Neural cell (in vitro differentiated cells): ENCODE results near the gene SETBP1. TPM values are rescaled to one million over a fixed set of nuclear protein-coding genes. Genes with fewer than 3 reads are reported as not detected.

ENCODE experiments used
- H2AFZ ChIP-seq: fragments of 200-600, 300-800 bp; sonication (generic), shearing (Covaris generic); 2 replicates; pipeline ENCODE4 v1.6.0; 2014; ENCODE audit warnings: low read depth, mild to moderate bottlenecking, antibody characterized with exemption, low read length, moderate library complexity
- H3F3A ChIP-seq: fragments of 200-600 bp; shearing (Covaris generic); 2 replicates; pipeline ENCODE4 v1.6.1; 2016; ENCODE audit warnings: mild to moderate bottlenecking, moderate library complexity, mixed read lengths, antibody characterized with exemption, low read length; ENCODE audit not compliant: insufficient read depth, poor library complexity, severe bottlenecking
- H3K27ac ChIP-seq: fragments of 200-600, 300-800 bp; sonication (generic), shearing (Covaris generic); 2 replicates; pipeline ENCODE4 v1.5.1; 2014; ENCODE audit warnings: mild to moderate bottlenecking, low read length, moderate library complexity
- H3K27me3 ChIP-seq: fragments of 300-800, 200-600 bp; sonication (generic), shearing (Covaris generic); 2 replicates; pipeline ENCODE4 v1.6.0; 2014; ENCODE audit warnings: mild to moderate bottlenecking, low read depth, low read length, moderate library complexity; ENCODE audit not compliant: insufficient read depth
- H3K36me3 ChIP-seq: fragments of 300-800, 200-600 bp; sonication (generic), shearing (Covaris generic); 2 replicates; pipeline ENCODE4 v1.5.1; 2014; ENCODE audit warnings: mild to moderate bottlenecking, antibody characterized with exemption, low read length, moderate library complexity; ENCODE audit not compliant: insufficient read depth
- H3K4me2 ChIP-seq: fragments of 300-800, 200-600 bp; sonication (generic), shearing (Covaris generic); 2 replicates; pipeline ENCODE4 v1.6.0; 2014; ENCODE audit warnings: mild to moderate bottlenecking, low read length
- H3K4me3 ChIP-seq: fragments of 300-800, 200-600 bp; sonication (generic), shearing (Covaris generic); 2 replicates; pipeline ENCODE4 v1.5.1; 2014; ENCODE audit warnings: mild to moderate bottlenecking, low read length, moderate library complexity
- H3K79me2 ChIP-seq: fragments of 200-600 bp; shearing (Covaris generic); replicated peaks from 2 replicates; pipeline ENCODE4 v1.6.0; 2014; ENCODE audit warnings: mild to moderate bottlenecking, low read length, moderate library complexity; ENCODE audit not compliant: insufficient read depth
- H3K9ac ChIP-seq: fragments of 300-800, 200-600 bp; sonication (generic), shearing (Covaris generic); 2 replicates; pipeline ENCODE4 v1.6.1; 2016; ENCODE audit warnings: mild to moderate bottlenecking, low read length, mixed read lengths
- H3K9me2 ChIP-seq: fragments of 200-600 bp; shearing (Covaris generic); 2 replicates; pipeline ENCODE4 v1.6.1; 2016; ENCODE audit warnings: mild to moderate bottlenecking, low read length, mixed read lengths; ENCODE audit not compliant: insufficient read depth
- H3K9me3 ChIP-seq: fragments of 200-600, 300-800 bp; sonication (generic), shearing (Covaris generic); 2 replicates; pipeline ENCODE4 v1.6.1; 2016; ENCODE audit warnings: mild to moderate bottlenecking, mixed run types, low read length, moderate library complexity, mixed read lengths
- H4K20me1 ChIP-seq: fragments of 200-600 bp; shearing (Covaris generic); 2 replicates; pipeline ENCODE4 v1.6.1; 2016; ENCODE audit warnings: mild to moderate bottlenecking, mixed run types; ENCODE audit not compliant: insufficient read depth
- EP300 ChIP-seq: fragments of 450-650 bp; conservative IDR thresholded peaks from 2 replicates; pipeline ENCODE4 v1.6.1; 2014; ENCODE audit warnings: antibody characterized with exemption, mild to moderate bottlenecking, moderate library complexity; ENCODE audit not compliant: poor library complexity, severe bottlenecking
- EZH2 ChIP-seq: fragments of 200-600, 300-800 bp; shearing (Covaris generic), sonication (generic); IDR thresholded peaks from 2 replicates; pipeline ENCODE4 v1.6.1; 2014; ENCODE audit warnings: antibody characterized with exemption, low read length, borderline replicate concordance, mild to moderate bottlenecking; ENCODE audit not compliant: insufficient read depth, poor library complexity, severe bottlenecking
- MXI1 ChIP-seq: fragments of 450-650 bp; conservative IDR thresholded peaks from 2 replicates; pipeline ENCODE4 v1.6.1; 2014; ENCODE audit warnings: antibody characterized with exemption, mild to moderate bottlenecking; ENCODE audit not compliant: poor library complexity, severe bottlenecking
- POLR2AphosphoS5 ChIP-seq: IDR thresholded peaks from 2 replicates; pipeline ENCODE4 v1.6.1; 2012
- RAD21 ChIP-seq: fragments of 450-650 bp; conservative IDR thresholded peaks from 2 replicates; pipeline ENCODE4 v1.6.1; 2014; ENCODE audit warnings: antibody characterized with exemption, mild to moderate bottlenecking, moderate library complexity
- SMC3 ChIP-seq: fragments of 450-650 bp; conservative IDR thresholded peaks from 2 replicates; pipeline ENCODE4 v1.6.1; 2014; ENCODE audit warnings: antibody characterized with exemption, mild to moderate bottlenecking, moderate library complexity; ENCODE audit not compliant: poor library complexity
- TAF1 ChIP-seq: IDR thresholded peaks from 2 replicates; pipeline ENCODE4 v1.6.1; 2012; ENCODE audit warnings: low read depth
- polyA plus RNA-seq: library from polyadenylated mRNA; depleted of rRNA; stranded (reverse); fragments of >200 nt; gene quantifications from 2 replicates; pipeline ENCODE4 v1.2.3, GENCODE V29; 2014
- TF ChIP-seq, protein P1 (sequence below): fragments of 450-650 bp; IDR thresholded peaks from 2 replicates; pipeline ENCODE4 v1.5.1; 2014; ENCODE audit warnings: antibody characterized with exemption, mild to moderate bottlenecking, moderate library complexity; ENCODE audit not compliant: poor library complexity, severe bottlenecking
- TF ChIP-seq, protein P2 (sequence below): IDR thresholded peaks from 2 replicates; pipeline ENCODE4 v1.6.1; 2012; ENCODE audit warnings: borderline replicate concordance

The SETBP1 gene
- polyA plus RNA-seq, 1 donor from 2014 or later = 13.7 TPM

DNA sequence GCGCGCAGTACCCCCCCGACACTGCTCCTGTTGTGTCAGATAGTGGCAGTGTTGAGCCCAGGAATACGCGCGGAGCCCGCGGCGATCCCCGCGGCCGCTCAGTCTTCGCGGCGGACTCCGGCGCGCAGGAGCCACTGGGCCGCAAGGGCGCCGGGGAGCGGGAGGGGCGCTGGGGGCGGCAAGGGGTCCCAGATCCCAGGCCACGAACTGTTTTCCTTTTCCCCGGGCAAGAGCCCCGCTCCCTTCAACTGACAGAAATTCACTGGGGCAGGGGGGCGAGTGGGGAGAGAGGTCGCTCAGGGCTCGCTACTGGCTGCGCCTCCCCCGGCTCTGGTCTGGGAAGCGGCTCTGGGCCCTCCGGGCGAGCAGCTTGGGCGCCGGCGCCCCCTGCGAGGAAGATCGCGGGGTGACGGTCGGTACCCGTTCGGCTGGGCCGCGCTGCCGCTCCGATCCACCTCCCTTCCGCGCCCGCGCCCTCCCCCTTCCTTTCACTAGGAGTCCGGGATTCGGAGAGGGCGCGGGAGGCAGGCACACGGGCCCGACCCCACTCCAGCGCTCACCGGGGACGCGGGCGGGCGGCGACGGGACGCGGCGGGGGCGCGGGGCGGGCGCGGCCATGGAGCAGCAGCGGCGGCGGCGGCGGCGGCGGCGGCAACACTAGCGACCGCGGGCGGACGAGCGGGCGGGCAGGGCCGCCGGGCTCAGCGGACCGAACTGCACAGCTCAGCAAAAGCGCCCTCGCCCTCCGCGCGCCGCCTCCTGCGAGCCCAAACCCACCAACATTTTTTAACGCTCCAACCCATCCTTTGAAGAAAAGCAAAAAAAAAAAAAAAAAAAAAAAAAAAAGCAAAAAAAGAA is 1.4 kb upstream of the SETBP1 start:
- Histone ChIP-seq H3K79me2 (peaks cover 37% of the 10 kb centered on the region), H3K9ac (peak overlapping the region; percentile 95), H3K4me3 (peak overlapping the region; percentile 93), H3K9me2 (no peaks in the 10 kb centered on the region), H3K36me3 (no peaks in the 10 kb centered on the region), H3F3A (peaks cover 4% of the 10 kb centered on the region), H4K20me1 (no peaks in the 10 kb centered on the region), H2AFZ (peak overlapping the region; percentile 52), H3K27me3 (no peaks in the 10 kb centered on the region), H3K4me2 (no peak overlapping the region), H3K9me3 (no peaks in the 10 kb centered on the region), H3K27ac (peak overlapping the region; percentile 95)
- peak; percentile 45 for TF ChIP-seq EP300
- peak; percentile 80 for TF ChIP-seq SMC3
- TF ChIP-seq TAF1 = peak; percentile 64
- TF ChIP-seq, protein P1, sequence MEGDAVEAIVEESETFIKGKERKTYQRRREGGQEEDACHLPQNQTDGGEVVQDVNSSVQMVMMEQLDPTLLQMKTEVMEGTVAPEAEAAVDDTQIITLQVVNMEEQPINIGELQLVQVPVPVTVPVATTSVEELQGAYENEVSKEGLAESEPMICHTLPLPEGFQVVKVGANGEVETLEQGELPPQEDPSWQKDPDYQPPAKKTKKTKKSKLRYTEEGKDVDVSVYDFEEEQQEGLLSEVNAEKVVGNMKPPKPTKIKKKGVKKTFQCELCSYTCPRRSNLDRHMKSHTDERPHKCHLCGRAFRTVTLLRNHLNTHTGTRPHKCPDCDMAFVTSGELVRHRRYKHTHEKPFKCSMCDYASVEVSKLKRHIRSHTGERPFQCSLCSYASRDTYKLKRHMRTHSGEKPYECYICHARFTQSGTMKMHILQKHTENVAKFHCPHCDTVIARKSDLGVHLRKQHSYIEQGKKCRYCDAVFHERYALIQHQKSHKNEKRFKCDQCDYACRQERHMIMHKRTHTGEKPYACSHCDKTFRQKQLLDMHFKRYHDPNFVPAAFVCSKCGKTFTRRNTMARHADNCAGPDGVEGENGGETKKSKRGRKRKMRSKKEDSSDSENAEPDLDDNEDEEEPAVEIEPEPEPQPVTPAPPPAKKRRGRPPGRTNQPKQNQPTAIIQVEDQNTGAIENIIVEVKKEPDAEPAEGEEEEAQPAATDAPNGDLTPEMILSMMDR = peak; percentile 76
- TF ChIP-seq, protein P2, sequence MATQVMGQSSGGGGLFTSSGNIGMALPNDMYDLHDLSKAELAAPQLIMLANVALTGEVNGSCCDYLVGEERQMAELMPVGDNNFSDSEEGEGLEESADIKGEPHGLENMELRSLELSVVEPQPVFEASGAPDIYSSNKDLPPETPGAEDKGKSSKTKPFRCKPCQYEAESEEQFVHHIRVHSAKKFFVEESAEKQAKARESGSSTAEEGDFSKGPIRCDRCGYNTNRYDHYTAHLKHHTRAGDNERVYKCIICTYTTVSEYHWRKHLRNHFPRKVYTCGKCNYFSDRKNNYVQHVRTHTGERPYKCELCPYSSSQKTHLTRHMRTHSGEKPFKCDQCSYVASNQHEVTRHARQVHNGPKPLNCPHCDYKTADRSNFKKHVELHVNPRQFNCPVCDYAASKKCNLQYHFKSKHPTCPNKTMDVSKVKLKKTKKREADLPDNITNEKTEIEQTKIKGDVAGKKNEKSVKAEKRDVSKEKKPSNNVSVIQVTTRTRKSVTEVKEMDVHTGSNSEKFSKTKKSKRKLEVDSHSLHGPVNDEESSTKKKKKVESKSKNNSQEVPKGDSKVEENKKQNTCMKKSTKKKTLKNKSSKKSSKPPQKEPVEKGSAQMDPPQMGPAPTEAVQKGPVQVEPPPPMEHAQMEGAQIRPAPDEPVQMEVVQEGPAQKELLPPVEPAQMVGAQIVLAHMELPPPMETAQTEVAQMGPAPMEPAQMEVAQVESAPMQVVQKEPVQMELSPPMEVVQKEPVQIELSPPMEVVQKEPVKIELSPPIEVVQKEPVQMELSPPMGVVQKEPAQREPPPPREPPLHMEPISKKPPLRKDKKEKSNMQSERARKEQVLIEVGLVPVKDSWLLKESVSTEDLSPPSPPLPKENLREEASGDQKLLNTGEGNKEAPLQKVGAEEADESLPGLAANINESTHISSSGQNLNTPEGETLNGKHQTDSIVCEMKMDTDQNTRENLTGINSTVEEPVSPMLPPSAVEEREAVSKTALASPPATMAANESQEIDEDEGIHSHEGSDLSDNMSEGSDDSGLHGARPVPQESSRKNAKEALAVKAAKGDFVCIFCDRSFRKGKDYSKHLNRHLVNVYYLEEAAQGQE = peak; percentile 67
- TF ChIP-seq RAD21 = peak; percentile 78
- TF ChIP-seq POLR2AphosphoS5 = peak; percentile 92
- TF ChIP-seq MXI1 = peak; percentile 36
- TF ChIP-seq EZH2 = no peak

DNA sequence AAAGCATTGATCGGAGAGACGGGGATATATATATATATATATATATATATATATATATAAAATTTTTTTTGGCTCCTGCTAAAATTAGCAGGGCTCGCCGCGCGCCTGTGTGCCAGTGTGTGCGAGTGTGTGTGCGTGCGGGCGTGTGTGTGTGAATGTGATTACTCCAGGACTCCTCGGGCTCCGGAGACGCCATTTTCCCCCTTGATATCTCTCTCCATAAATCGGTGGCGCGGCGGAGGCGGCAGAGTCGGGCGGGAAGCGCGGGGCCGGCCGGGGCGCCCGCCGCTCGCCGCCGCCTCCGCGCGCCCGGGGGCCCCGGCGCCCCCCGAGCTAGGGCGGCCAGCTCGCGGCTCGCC is 795 bp upstream of the SETBP1 start:
- H3K27ac ChIP-seq = peak overlapping the region; percentile 95
- H3F3A ChIP-seq = peaks cover 4% of the 10 kb centered on the region
- H3K79me2 ChIP-seq = peaks cover 43% of the 10 kb centered on the region
- H2AFZ ChIP-seq = no peak overlapping the region
- H3K36me3 ChIP-seq = no peaks in the 10 kb centered on the region
- H4K20me1 ChIP-seq = no peaks in the 10 kb centered on the region
- H3K9me2 ChIP-seq = no peaks in the 10 kb centered on the region
- H3K27me3 ChIP-seq = no peaks in the 10 kb centered on the region
- peak overlapping the region; percentile 93 for H3K4me3 ChIP-seq
- H3K4me2 ChIP-seq = no peak overlapping the region
- no peaks in the 10 kb centered on the region for H3K9me3 ChIP-seq
- TF ChIP-seq EP300 (no peak), TAF1 (no peak)
- peak overlapping the region; percentile 95 for H3K9ac ChIP-seq
